HCT116 (cell line): ENCODE results near the gene HCN2. TPM values are rescaled to one million over a fixed set of nuclear protein-coding genes. Genes with fewer than 3 reads are reported as not detected.

ENCODE experiments used
- ATAC-seq: fragments of 200-7000 bp; cut with Tn5 transposase; 2 replicates; pipeline ENCODE4 v1.9.1; 2020; ENCODE audit warnings: mild to moderate bottlenecking, moderate library complexity
- BruUV-seq: library from RNA; stranded (reverse); fragments of 400-500 nt; replicated peaks from 2 replicates; lab custom pipeline; 2021; lab: Mats Ljungman, UMichigan
- CTCF ChIA-PET: fragments of 300-600 bp; sonication (Branson Sonifier 250); formaldehyde crosslinking; loops from one replicate; lab custom pipeline; 2021; ENCODE audit warnings: antibody characterized with exemption; lab: Charles Lee
- POLR2A ChIA-PET: fragments of 300-600, 350-600 bp; sonication (Branson Sonifier 250); formaldehyde crosslinking; loops from one replicate; lab custom pipeline; 2021; ENCODE audit warnings: antibody characterized with exemption; lab: Charles Lee
- RAD21 ChIA-PET, 2 experiments: fragments of 300-600 bp; sonication (Branson Sonifier 250); formaldehyde crosslinking; loops; one replicate each; lab custom pipeline; 2023; ENCODE audit warnings: low total read pairs in 2 of 2; ENCODE audit not compliant: uncharacterized antibody in 2 of 2, unreplicated experiment in 2 of 2, low non-redundant PET in 1 of 2; lab: Charles Lee
- DNase-seq: peaks from one replicate; pipeline ENCODE4 v3.0.0-alpha.2; 2010; ENCODE audit warnings: low read depth, low spot score
- H2AFZ ChIP-seq: fragments of 200-600 bp; shearing (Covaris generic), sonication (generic); 2 replicates; pipeline ENCODE4 v1.6.1; 2017; ENCODE audit warnings: low read depth, mixed run types, mixed read lengths, antibody characterized with exemption, low read length; ENCODE audit not compliant: poor library complexity, severe bottlenecking
- H3K27ac ChIP-seq: 2 replicates; pipeline ENCODE4 v1.5.1; 2012; ENCODE audit warnings: low read depth, low read length
- H3K27me3 ChIP-seq: fragments of 200-600 bp; sonication (generic); 2 replicates; pipeline ENCODE4 v1.6.1; 2016; ENCODE audit warnings: mixed run types, low read length, mixed read lengths; ENCODE audit not compliant: insufficient read depth
- H3K36me3 ChIP-seq, 2 experiments: fragments of 200-500 bp in 1 of 2; fragments of 200-600 bp in 1 of 2; sonication (Bioruptor generic) in 1 of 2; sonication (generic) in 1 of 2; 2 replicates each; pipeline versions ENCODE4 v1.5.1 to v1.6.1; 2014 to 2016; ENCODE audit warnings: low read length in 2 of 2, inconsistent platforms in 1 of 2, mixed read lengths in 1 of 2, mixed run types in 1 of 2; ENCODE audit not compliant: insufficient read depth in 2 of 2, control insufficient read depth in 1 of 2
- H3K4me1 ChIP-seq, 2 experiments: fragments of 200-600 bp in 1 of 2; sonication (generic) in 1 of 2; 2 replicates each; pipeline versions ENCODE4 v1.5.1 to v1.6.1; 2012 to 2017; ENCODE audit warnings: low read length in 2 of 2, inconsistent platforms in 1 of 2, mild to moderate bottlenecking in 1 of 2, mixed read lengths in 1 of 2, mixed run types in 1 of 2, moderate library complexity in 1 of 2; ENCODE audit not compliant: insufficient read depth in 2 of 2, control insufficient read depth in 1 of 2
- H3K4me2 ChIP-seq: fragments of 200-600 bp; sonication (generic); 2 replicates; pipeline ENCODE4 v1.6.1; 2017; ENCODE audit warnings: mixed run types, low read length, mixed read lengths
- H3K4me3 ChIP-seq, 2 experiments: fragments of 200-600 bp in 1 of 2; sonication (generic) in 1 of 2; replicated peaks in 1 of 2; 2 replicates each; pipeline ENCODE4 v1.5.1; 2011 to 2016; ENCODE audit warnings: low read length in 2 of 2, control low read depth in 1 of 2, low read depth in 1 of 2, mild to moderate bottlenecking in 1 of 2, mixed read lengths in 1 of 2, mixed run types in 1 of 2
- H3K79me2 ChIP-seq: fragments of 200-600 bp; sonication (generic); 2 replicates; pipeline ENCODE4 v1.6.1; 2017; ENCODE audit warnings: mild to moderate bottlenecking, mixed run types, low read length, moderate library complexity, mixed read lengths; ENCODE audit not compliant: insufficient read depth
- H3K9ac ChIP-seq: fragments of 200-600 bp; sonication (generic); 2 replicates; pipeline ENCODE4 v1.6.1; 2016; ENCODE audit warnings: low read length, mixed read lengths
- H3K9me2 ChIP-seq: fragments of 200-600 bp; sonication (generic), shearing (Covaris generic); 2 replicates; pipeline ENCODE4 v1.6.1; 2017; ENCODE audit warnings: mixed run types, mild to moderate bottlenecking, moderate library complexity; ENCODE audit not compliant: insufficient read depth
- H3K9me3 ChIP-seq, 2 experiments: fragments of 200-500 bp in 1 of 2; fragments of 200-600 bp in 1 of 2; sonication (Bioruptor generic) in 1 of 2; sonication (generic) in 1 of 2; 2 replicates each; pipeline ENCODE4 v1.6.1; 2014 to 2017; ENCODE audit warnings: low read length in 2 of 2, mixed read lengths in 2 of 2, inconsistent platforms in 1 of 2, low read depth in 1 of 2, mild to moderate bottlenecking in 1 of 2, mixed run types in 1 of 2, moderate library complexity in 1 of 2; ENCODE audit not compliant: control insufficient read depth in 1 of 2, insufficient read depth in 1 of 2
- H4K20me1 ChIP-seq: fragments of 200-600 bp; sonication (generic), shearing (Covaris generic); 2 replicates; pipeline ENCODE4 v1.6.1; 2017; ENCODE audit warnings: mixed run types, mild to moderate bottlenecking, moderate library complexity; ENCODE audit not compliant: insufficient read depth
- CEBPB ChIP-seq: IDR thresholded peaks from 2 replicates; pipeline ENCODE4 v1.6.1; 2012; ENCODE audit warnings: low read depth
- EGR1 ChIP-seq: IDR thresholded peaks from 2 replicates; pipeline ENCODE4 v1.6.1; 2012; ENCODE audit warnings: low read depth
- ELF1 ChIP-seq: IDR thresholded peaks from 2 replicates; pipeline ENCODE4 v1.6.1; 2012; ENCODE audit warnings: low read depth, borderline replicate concordance
- EZH2 ChIP-seq: fragments of 200-600 bp; sonication (generic); IDR thresholded peaks from 2 replicates; pipeline ENCODE4 v1.6.1; 2017; ENCODE audit warnings: antibody characterized with exemption, mixed run types
- JUND ChIP-seq: IDR thresholded peaks from 2 replicates; pipeline ENCODE4 v1.6.1; 2012
- SIN3A ChIP-seq: IDR thresholded peaks from 2 replicates; pipeline ENCODE4 v1.6.1; 2012; ENCODE audit warnings: low read depth
- SP1 ChIP-seq: IDR thresholded peaks from 2 replicates; pipeline ENCODE4 v1.6.1; 2012; ENCODE audit warnings: low read depth
- SRF ChIP-seq: IDR thresholded peaks from 2 replicates; pipeline ENCODE4 v1.6.1; 2012; ENCODE audit warnings: low read depth
- ZNF274 ChIP-seq: fragments of 200-500 bp; sonication (Bioruptor generic); IDR thresholded peaks from 2 replicates; pipeline ENCODE4 v1.6.1; 2014; ENCODE audit warnings: mild to moderate bottlenecking, low read depth, low read length, inconsistent platforms
- intact Hi-C: fragments of 100-400 bp; cut with micrococcal nuclease; formaldehyde crosslinking; loops from 2 replicates; pipeline ENCODE4 v1.10.0; 2022
- total RNA-seq: library from RNA; stranded (reverse); gene quantifications from one replicate; pipeline ENCODE4 v1.2.1, GENCODE V29; 2021; ENCODE audit not compliant: unreplicated experiment
- TF ChIP-seq, protein P1 (sequence below): IDR thresholded peaks from 2 replicates; pipeline ENCODE4 v1.6.1; 2012; ENCODE audit warnings: low read depth
- TF ChIP-seq, protein P2 (sequence below), 3 experiments: fragments of 200-600 bp in 1 of 3; sonication (generic) in 1 of 3; IDR thresholded peaks in 2 of 3; conservative IDR thresholded peaks in 1 of 3; 2 replicates each; pipeline ENCODE4 v1.5.1; 2012 to 2017; ENCODE audit warnings: low read depth in 2 of 3, low read length in 2 of 3, antibody characterized with exemption in 1 of 3, borderline replicate concordance in 1 of 3, control low read depth in 1 of 3, mild to moderate bottlenecking in 1 of 3, mixed read lengths in 1 of 3, mixed run types in 1 of 3, moderate library complexity in 1 of 3; ENCODE audit not compliant: insufficient read depth in 1 of 3

Gene HCN2
- total RNA-seq, 1 experiment from 2014 or later = 2.4 TPM

DNA sequence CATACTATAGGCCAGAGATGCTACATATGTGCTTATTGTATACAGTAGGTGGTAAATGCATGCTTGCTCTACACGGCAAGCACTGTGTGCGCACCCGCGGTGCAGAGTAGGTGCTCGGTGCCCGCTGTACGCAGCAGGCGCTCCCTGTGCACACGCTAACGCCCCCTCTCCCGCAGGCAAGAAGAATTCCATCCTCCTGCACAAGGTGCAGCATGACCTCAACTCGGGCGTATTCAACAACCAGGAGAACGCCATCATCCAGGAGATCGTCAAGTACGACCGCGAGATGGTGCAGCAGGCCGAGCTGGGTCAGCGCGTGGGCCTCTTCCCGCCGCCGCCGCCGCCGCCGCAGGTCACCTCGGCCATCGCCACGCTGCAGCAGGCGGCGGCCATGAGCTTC lies 25.9 kb downstream of the HCN2 start:
- H3K9me3 ChIP-seq = no peaks in the 10 kb centered on the region
- no peak overlapping the region for H3K27ac ChIP-seq
- CTCF ChIA-PET = no interaction called here
- BruUV-seq = no TSS peak
- ATAC-seq (no peak; the same call in 1 of the 2 replicates), DNase-seq (no peak)
- RAD21 ChIA-PET = no interaction called here
- H3K4me1 ChIP-seq = no peaks in the 10 kb centered on the region
- H4K20me1 ChIP-seq = no peaks in the 10 kb centered on the region
- no peaks in the 10 kb centered on the region for H3K9me2 ChIP-seq
- H3K9ac ChIP-seq = no peak overlapping the region
- intact Hi-C loops = no loop called here
- no peaks in the 10 kb centered on the region for H3K79me2 ChIP-seq
- POLR2A ChIA-PET = no interaction called here
- H3K4me3 ChIP-seq = no peak overlapping the region
- H3K36me3 ChIP-seq = peaks cover 0 to 26% of the 10 kb centered on the region in 2 experiments; a peak in 2 of 4 replicates
- no peaks in the 10 kb centered on the region for H3K27me3 ChIP-seq
- H3K4me2 ChIP-seq = no peak overlapping the region
- H2AFZ ChIP-seq = no peak overlapping the region
- TF ChIP-seq ZNF274 (no peak), CEBPB (no peak), SRF (no peak), JUND (no peak), SIN3A (no peak), EZH2 (no peak), ELF1 (no peak), EGR1 (no peak), SP1 (no peak)
- TF ChIP-seq, protein P1, sequence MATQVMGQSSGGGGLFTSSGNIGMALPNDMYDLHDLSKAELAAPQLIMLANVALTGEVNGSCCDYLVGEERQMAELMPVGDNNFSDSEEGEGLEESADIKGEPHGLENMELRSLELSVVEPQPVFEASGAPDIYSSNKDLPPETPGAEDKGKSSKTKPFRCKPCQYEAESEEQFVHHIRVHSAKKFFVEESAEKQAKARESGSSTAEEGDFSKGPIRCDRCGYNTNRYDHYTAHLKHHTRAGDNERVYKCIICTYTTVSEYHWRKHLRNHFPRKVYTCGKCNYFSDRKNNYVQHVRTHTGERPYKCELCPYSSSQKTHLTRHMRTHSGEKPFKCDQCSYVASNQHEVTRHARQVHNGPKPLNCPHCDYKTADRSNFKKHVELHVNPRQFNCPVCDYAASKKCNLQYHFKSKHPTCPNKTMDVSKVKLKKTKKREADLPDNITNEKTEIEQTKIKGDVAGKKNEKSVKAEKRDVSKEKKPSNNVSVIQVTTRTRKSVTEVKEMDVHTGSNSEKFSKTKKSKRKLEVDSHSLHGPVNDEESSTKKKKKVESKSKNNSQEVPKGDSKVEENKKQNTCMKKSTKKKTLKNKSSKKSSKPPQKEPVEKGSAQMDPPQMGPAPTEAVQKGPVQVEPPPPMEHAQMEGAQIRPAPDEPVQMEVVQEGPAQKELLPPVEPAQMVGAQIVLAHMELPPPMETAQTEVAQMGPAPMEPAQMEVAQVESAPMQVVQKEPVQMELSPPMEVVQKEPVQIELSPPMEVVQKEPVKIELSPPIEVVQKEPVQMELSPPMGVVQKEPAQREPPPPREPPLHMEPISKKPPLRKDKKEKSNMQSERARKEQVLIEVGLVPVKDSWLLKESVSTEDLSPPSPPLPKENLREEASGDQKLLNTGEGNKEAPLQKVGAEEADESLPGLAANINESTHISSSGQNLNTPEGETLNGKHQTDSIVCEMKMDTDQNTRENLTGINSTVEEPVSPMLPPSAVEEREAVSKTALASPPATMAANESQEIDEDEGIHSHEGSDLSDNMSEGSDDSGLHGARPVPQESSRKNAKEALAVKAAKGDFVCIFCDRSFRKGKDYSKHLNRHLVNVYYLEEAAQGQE = no peak
- TF ChIP-seq, protein P2, sequence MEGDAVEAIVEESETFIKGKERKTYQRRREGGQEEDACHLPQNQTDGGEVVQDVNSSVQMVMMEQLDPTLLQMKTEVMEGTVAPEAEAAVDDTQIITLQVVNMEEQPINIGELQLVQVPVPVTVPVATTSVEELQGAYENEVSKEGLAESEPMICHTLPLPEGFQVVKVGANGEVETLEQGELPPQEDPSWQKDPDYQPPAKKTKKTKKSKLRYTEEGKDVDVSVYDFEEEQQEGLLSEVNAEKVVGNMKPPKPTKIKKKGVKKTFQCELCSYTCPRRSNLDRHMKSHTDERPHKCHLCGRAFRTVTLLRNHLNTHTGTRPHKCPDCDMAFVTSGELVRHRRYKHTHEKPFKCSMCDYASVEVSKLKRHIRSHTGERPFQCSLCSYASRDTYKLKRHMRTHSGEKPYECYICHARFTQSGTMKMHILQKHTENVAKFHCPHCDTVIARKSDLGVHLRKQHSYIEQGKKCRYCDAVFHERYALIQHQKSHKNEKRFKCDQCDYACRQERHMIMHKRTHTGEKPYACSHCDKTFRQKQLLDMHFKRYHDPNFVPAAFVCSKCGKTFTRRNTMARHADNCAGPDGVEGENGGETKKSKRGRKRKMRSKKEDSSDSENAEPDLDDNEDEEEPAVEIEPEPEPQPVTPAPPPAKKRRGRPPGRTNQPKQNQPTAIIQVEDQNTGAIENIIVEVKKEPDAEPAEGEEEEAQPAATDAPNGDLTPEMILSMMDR (IDR thresholded peaks at IDR 0.05 in 2 of 3, conservative IDR thresholded peaks at IDR 0.05 in 1 of 3; ENCODE audit: borderline replicate concordance in 1 of 3, insufficient read depth in 1 of 3, low read depth in 2 of 3, low read length in 2 of 3) = no peak
